ENCODE measurements around the gene DEAF1. TPM values are rescaled to one million over a fixed set of nuclear protein-coding genes. Genes with fewer than 3 reads are reported as not detected.
"Not testable (repeated sequence)": the region's sequence is repeated elsewhere in the genome, so short reads cannot be mapped to it uniquely, and the experiment has no call there.

DEAF1 gene
- 41.2 TPM for polyA plus RNA-seq (2013, experiment 1 of 2)
- 53.1 TPM for polyA plus RNA-seq (2013, experiment 2 of 2)

- Histone ChIP-seq H3K27ac (ENCODE audit: low read depth, low read length) (peak within 1 kb of the TSS; percentile 99), H3K4me3 (ENCODE audit: low read length) (peak within 1 kb of the TSS; percentile 76), H3K9me3 (ENCODE audit: insufficient read depth, low read depth, low read length) (no peaks in the 10 kb centered on the region), H3K9ac (ENCODE audit: low read depth, low read length) (peak within 1 kb of the TSS; percentile 99), H3K36me3 (ENCODE audit: insufficient read depth, low read length) (peaks cover 13% of the 10 kb centered on the region), H3K4me1 (ENCODE audit: insufficient read depth, low read length) (peaks cover 25% of the 10 kb centered on the region), H3K27me3 (ENCODE audit: insufficient read depth, low read length) (no peaks in the 10 kb centered on the region)
- 7% methylated on average over 103 of the region's 103 CpGs for WGBS
These were observed at the start of gene DEAF1 for GRCh38 chr11:694563-695287. Gene DEAF1, minus strand, starts transcription at chr11:695222. Its CDS starts 175 bp downstream, at chr11:695047.

GRCh38 chr11:742571-743201, 47.7 kb upstream of the DEAF1 start:
- 85% methylated on average over 4 of the region's 4 CpGs for WGBS

GRCh38 chr11:742156-742546, 47.1 kb upstream of the DEAF1 start:
- Histone ChIP-seq H3K4me3 (ENCODE audit: low read length) (no peak overlapping the region), H3K9ac (ENCODE audit: low read depth, low read length) (no peak overlapping the region), H3K27ac (ENCODE audit: low read depth, low read length) (no peak overlapping the region), H3K27me3 (ENCODE audit: insufficient read depth, low read length) (no peaks in the 10 kb centered on the region), H3K36me3 (ENCODE audit: insufficient read depth, low read length) (no peaks in the 10 kb centered on the region), H3K9me3 (ENCODE audit: insufficient read depth, low read depth, low read length) (no peaks in the 10 kb centered on the region), H3K4me1 (ENCODE audit: insufficient read depth, low read length) (peaks cover 10% of the 10 kb centered on the region; the same call in 1 of the 2 replicates)
- 96% methylated on average over 3 of the region's 3 CpGs for WGBS

More at GRCh38 chr11:742571-743201, 47.7 kb upstream of the DEAF1 start:
- H3K9ac ChIP-seq (ENCODE audit: low read depth, low read length), result no peak overlapping the region; the same call in 1 of the 2 replicates
- no peaks in the 10 kb centered on the region for H3K9me3 ChIP-seq (ENCODE audit: insufficient read depth, low read depth, low read length)
- no peak overlapping the region for H3K4me3 ChIP-seq (ENCODE audit: low read length)
- H3K27me3 ChIP-seq (ENCODE audit: insufficient read depth, low read length), result no peaks in the 10 kb centered on the region
- H3K27ac ChIP-seq (ENCODE audit: low read depth, low read length), result peak overlapping the region; percentile 41; the same call in 1 of the 2 replicates
- no peaks in the 10 kb centered on the region for H3K36me3 ChIP-seq (ENCODE audit: insufficient read depth, low read length)
- peaks cover 10% of the 10 kb centered on the region; the same call in 1 of the 2 replicates for H3K4me1 ChIP-seq (ENCODE audit: insufficient read depth, low read length)

GRCh38 chr11:737899-738298, 42.9 kb upstream of the DEAF1 start:
- not testable (repeated sequence) for H3K9ac ChIP-seq (ENCODE audit: low read depth, low read length); H3K9me3 ChIP-seq (ENCODE audit: insufficient read depth, low read depth, low read length); H3K27me3 ChIP-seq (ENCODE audit: insufficient read depth, low read length); H3K36me3 ChIP-seq (ENCODE audit: insufficient read depth, low read length); H3K4me3 ChIP-seq (ENCODE audit: low read length); H3K4me1 ChIP-seq (ENCODE audit: insufficient read depth, low read length); H3K27ac ChIP-seq (ENCODE audit: low read depth, low read length)
- 86% methylated on average over 10 of the region's 10 CpGs for WGBS

GRCh38 chr11:737366-737765, 42.3 kb upstream of the DEAF1 start:
- H3K4me1 ChIP-seq (ENCODE audit: insufficient read depth, low read length), result no peaks in the 10 kb centered on the region
- H3K9ac ChIP-seq (ENCODE audit: low read depth, low read length), result no peak overlapping the region
- H3K9me3 ChIP-seq (ENCODE audit: insufficient read depth, low read depth, low read length), result no peaks in the 10 kb centered on the region
- 89% methylated on average over 11 of the region's 11 CpGs for WGBS
- no peaks in the 10 kb centered on the region for H3K36me3 ChIP-seq (ENCODE audit: insufficient read depth, low read length)
- no peak overlapping the region for H3K27ac ChIP-seq (ENCODE audit: low read depth, low read length)
- no peak overlapping the region for H3K4me3 ChIP-seq (ENCODE audit: low read length)
- no peaks in the 10 kb centered on the region for H3K27me3 ChIP-seq (ENCODE audit: insufficient read depth, low read length)

- H3K4me1 ChIP-seq (ENCODE audit: insufficient read depth, low read length); H3K27me3 ChIP-seq (ENCODE audit: insufficient read depth, low read length); H3K4me3 ChIP-seq (ENCODE audit: low read length); H3K27ac ChIP-seq (ENCODE audit: low read depth, low read length); H3K36me3 ChIP-seq (ENCODE audit: insufficient read depth, low read length); H3K9me3 ChIP-seq (ENCODE audit: insufficient read depth, low read depth, low read length); H3K9ac ChIP-seq (ENCODE audit: low read depth, low read length): not testable (repeated sequence)
- 97% methylated on average over 14 of the region's 26 CpGs for WGBS
These were observed 39.5 kb upstream of the DEAF1 start for GRCh38 chr11:734541-734940.

GRCh38 chr11:733072-733471, 38.0 kb upstream of the DEAF1 start:
- H3K27ac ChIP-seq (ENCODE audit: low read depth, low read length), result no peak overlapping the region
- no peak overlapping the region for H3K9ac ChIP-seq (ENCODE audit: low read depth, low read length)
- H3K9me3 ChIP-seq (ENCODE audit: insufficient read depth, low read depth, low read length), result no peaks in the 10 kb centered on the region
- H3K4me1 ChIP-seq (ENCODE audit: insufficient read depth, low read length), result no peaks in the 10 kb centered on the region
- H3K27me3 ChIP-seq (ENCODE audit: insufficient read depth, low read length), result no peaks in the 10 kb centered on the region
- 90% methylated on average over 20 of the region's 20 CpGs for WGBS
- H3K4me3 ChIP-seq (ENCODE audit: low read length), result no peak overlapping the region
- no peaks in the 10 kb centered on the region for H3K36me3 ChIP-seq (ENCODE audit: insufficient read depth, low read length)

- Histone ChIP-seq H3K27ac (ENCODE audit: low read depth, low read length) (no peak overlapping the region), H3K36me3 (ENCODE audit: insufficient read depth, low read length) (no peaks in the 10 kb centered on the region), H3K9me3 (ENCODE audit: insufficient read depth, low read depth, low read length) (no peaks in the 10 kb centered on the region), H3K9ac (ENCODE audit: low read depth, low read length) (no peak overlapping the region), H3K4me1 (ENCODE audit: insufficient read depth, low read length) (no peaks in the 10 kb centered on the region), H3K4me3 (ENCODE audit: low read length) (no peak overlapping the region), H3K27me3 (ENCODE audit: insufficient read depth, low read length) (peaks cover 21% of the 10 kb centered on the region)
- WGBS, result 91% methylated on average over 17 of the region's 17 CpGs
These were observed 34.6 kb upstream of the DEAF1 start for GRCh38 chr11:729492-730074.

GRCh38 chr11:728901-729491, 34.0 kb upstream of the DEAF1 start:
- Histone ChIP-seq H3K4me1 (ENCODE audit: insufficient read depth, low read length) (no peaks in the 10 kb centered on the region), H3K9me3 (ENCODE audit: insufficient read depth, low read depth, low read length) (no peaks in the 10 kb centered on the region), H3K27ac (ENCODE audit: low read depth, low read length) (no peak overlapping the region), H3K9ac (ENCODE audit: low read depth, low read length) (no peak overlapping the region), H3K4me3 (ENCODE audit: low read length) (no peak overlapping the region), H3K36me3 (ENCODE audit: insufficient read depth, low read length) (no peaks in the 10 kb centered on the region), H3K27me3 (ENCODE audit: insufficient read depth, low read length) (peaks cover 21% of the 10 kb centered on the region)
- 94% methylated on average over 15 of the region's 15 CpGs for WGBS

- Histone ChIP-seq H3K36me3 (ENCODE audit: insufficient read depth, low read length) (no peaks in the 10 kb centered on the region), H3K27ac (ENCODE audit: low read depth, low read length) (peak overlapping the region; percentile 16; the same call in 1 of the 2 replicates), H3K9ac (ENCODE audit: low read depth, low read length) (no peak overlapping the region), H3K27me3 (ENCODE audit: insufficient read depth, low read length) (peaks cover 21% of the 10 kb centered on the region), H3K9me3 (ENCODE audit: insufficient read depth, low read depth, low read length) (no peaks in the 10 kb centered on the region), H3K4me1 (ENCODE audit: insufficient read depth, low read length) (no peaks in the 10 kb centered on the region), H3K4me3 (ENCODE audit: low read length) (no peak overlapping the region)
- WGBS, result 39% methylated on average over 31 of the region's 31 CpGs
These were observed 33.1 kb upstream of the DEAF1 start for GRCh38 chr11:727859-728748.
